HEK293 (cell line): ENCODE results near the gene ING4.
"Not testable (repeated sequence)": the region's sequence is repeated elsewhere in the genome, so short reads cannot be mapped to it uniquely, and the experiment has no call there.

Experiments
- YY1 ChIP-seq: fragments of 450-650 bp; formaldehyde crosslinking; IDR thresholded peaks from 2 replicates; pipeline ENCODE4 v1.5.1; 2018; ENCODE audit warnings: missing biosample characterization, missing genetic modification characterization
- ZBTB7A ChIP-seq: fragments of 450-650 bp; formaldehyde crosslinking; IDR thresholded peaks from 2 replicates; pipeline ENCODE4 v1.5.1; 2016; ENCODE audit warnings: low read depth, missing biosample characterization, missing genetic modification characterization
- ZNF335 ChIP-seq: fragments of 450-650 bp; formaldehyde crosslinking; conservative IDR thresholded peaks from 2 replicates; pipeline ENCODE4 v1.5.1; 2016; ENCODE audit warnings: missing biosample characterization, missing genetic modification characterization
- ZNF350 ChIP-seq: fragments of 450-650 bp; formaldehyde crosslinking; IDR thresholded peaks from 2 replicates; pipeline ENCODE4 v1.5.0; 2017; ENCODE audit warnings: missing biosample characterization, mild to moderate bottlenecking, missing genetic modification characterization
- ZNF501 ChIP-seq: fragments of 450-650 bp; formaldehyde crosslinking; IDR thresholded peaks from 2 replicates; pipeline ENCODE4 v1.5.1; 2016; ENCODE audit warnings: missing biosample characterization, missing genetic modification characterization
- TF ChIP-seq, protein P1 (sequence below): fragments of 450-650 bp; formaldehyde crosslinking; IDR thresholded peaks from 2 replicates; pipeline ENCODE4 v1.5.1; 2016; ENCODE audit warnings: missing biosample characterization, missing genetic modification characterization
- TF ChIP-seq, protein P2 (sequence below): fragments of 450-650 bp; formaldehyde crosslinking; IDR thresholded peaks from 2 replicates; pipeline ENCODE4 v1.5.1; 2016; ENCODE audit warnings: missing biosample characterization, missing genetic modification characterization, low read depth

DNA sequence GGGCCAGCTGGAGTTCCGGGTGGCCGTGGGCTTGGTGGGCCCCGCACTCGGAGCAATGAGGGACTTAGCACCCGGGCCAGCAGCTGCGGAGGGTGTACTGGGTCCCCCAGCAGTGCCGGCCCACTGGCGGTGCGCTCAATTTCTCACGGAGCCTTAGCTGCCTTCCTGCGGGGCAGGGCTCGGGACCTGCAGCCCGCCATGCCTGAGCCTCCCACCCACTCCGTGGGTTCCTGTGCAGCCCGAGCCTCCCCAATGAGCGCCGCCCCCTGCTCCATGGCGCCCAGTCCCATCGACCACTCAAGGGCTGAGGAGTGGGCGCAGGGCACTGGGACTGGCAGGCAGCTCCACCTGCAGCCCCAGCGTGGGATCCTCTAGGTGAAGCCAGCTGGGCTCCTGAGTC is 45.4 kb upstream of the ING4 start:
- TF ChIP-seq, protein P1, sequence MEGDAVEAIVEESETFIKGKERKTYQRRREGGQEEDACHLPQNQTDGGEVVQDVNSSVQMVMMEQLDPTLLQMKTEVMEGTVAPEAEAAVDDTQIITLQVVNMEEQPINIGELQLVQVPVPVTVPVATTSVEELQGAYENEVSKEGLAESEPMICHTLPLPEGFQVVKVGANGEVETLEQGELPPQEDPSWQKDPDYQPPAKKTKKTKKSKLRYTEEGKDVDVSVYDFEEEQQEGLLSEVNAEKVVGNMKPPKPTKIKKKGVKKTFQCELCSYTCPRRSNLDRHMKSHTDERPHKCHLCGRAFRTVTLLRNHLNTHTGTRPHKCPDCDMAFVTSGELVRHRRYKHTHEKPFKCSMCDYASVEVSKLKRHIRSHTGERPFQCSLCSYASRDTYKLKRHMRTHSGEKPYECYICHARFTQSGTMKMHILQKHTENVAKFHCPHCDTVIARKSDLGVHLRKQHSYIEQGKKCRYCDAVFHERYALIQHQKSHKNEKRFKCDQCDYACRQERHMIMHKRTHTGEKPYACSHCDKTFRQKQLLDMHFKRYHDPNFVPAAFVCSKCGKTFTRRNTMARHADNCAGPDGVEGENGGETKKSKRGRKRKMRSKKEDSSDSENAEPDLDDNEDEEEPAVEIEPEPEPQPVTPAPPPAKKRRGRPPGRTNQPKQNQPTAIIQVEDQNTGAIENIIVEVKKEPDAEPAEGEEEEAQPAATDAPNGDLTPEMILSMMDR (tag by site-specific recombination): not testable (repeated sequence)
- TF ChIP-seq ZNF335 (tag by site-specific recombination); ZBTB7A; YY1; ZNF350 (tag by site-specific recombination); ZNF501 (tag by site-specific recombination): not testable (repeated sequence)
- TF ChIP-seq, protein P2, sequence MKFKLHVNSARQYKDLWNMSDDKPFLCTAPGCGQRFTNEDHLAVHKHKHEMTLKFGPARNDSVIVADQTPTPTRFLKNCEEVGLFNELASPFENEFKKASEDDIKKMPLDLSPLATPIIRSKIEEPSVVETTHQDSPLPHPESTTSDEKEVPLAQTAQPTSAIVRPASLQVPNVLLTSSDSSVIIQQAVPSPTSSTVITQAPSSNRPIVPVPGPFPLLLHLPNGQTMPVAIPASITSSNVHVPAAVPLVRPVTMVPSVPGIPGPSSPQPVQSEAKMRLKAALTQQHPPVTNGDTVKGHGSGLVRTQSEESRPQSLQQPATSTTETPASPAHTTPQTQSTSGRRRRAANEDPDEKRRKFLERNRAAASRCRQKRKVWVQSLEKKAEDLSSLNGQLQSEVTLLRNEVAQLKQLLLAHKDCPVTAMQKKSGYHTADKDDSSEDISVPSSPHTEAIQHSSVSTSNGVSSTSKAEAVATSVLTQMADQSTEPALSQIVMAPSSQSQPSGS (tag by site-specific recombination): not testable (repeated sequence)
